Activated T-cell treated with anti-CD3 and anti-CD28 coated beads, Interleukin-2, amount 50 U/mL, for 24 hours (primary cell): Measurements from ENCODE around the gene KMT2E.
"Not testable (repeated sequence)": the region's sequence is repeated elsewhere in the genome, so short reads cannot be mapped to it uniquely, and the experiment has no call there.

Experiments used
- DNase-seq: peaks from one replicate; pipeline ENCODE4 v3.0.0-alpha.2; 2020
- H3K27ac Mint-ChIP-seq: 2 replicates; pipeline ENCODE4 v1.8.0; 2020; ENCODE audit warnings: mild to moderate bottlenecking, mixed read lengths
- H3K27me3 Mint-ChIP-seq: 2 replicates; pipeline ENCODE4 v1.8.0; 2020; ENCODE audit warnings: mixed read lengths
- H3K36me3 Mint-ChIP-seq: 2 replicates; pipeline ENCODE4 v1.8.0; 2020; ENCODE audit warnings: low read depth, mixed read lengths
- H3K4me1 Mint-ChIP-seq: 2 replicates; pipeline ENCODE4 v1.8.0; 2020; ENCODE audit warnings: low read depth, mixed read lengths
- H3K4me3 Mint-ChIP-seq: 2 replicates; pipeline ENCODE4 v1.8.0; 2020; ENCODE audit warnings: mild to moderate bottlenecking, moderate library complexity, mixed read lengths
- H3K9me3 Mint-ChIP-seq: 2 replicates; pipeline ENCODE4 v1.8.0; 2020; ENCODE audit warnings: mixed read lengths

KMT2E gene

DNA sequence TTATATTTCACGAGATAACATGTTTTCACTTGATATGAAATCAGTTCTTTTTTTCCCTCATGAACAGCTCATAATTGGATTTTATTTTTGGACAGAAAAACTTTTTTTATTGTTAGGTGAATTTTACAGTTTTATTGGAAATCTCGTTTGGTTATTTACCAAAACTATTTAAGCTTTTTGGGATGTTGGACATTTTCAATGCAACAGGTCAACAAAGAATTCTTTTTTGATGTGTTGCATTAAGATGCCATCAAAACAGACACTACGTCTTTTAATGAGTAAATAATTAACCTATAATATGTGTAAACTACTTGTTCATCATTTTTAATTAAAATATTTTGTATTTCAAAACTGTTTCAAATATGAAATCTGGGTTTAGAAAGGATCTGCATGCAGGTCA lies 5.3 kb downstream of the KMT2E start:
- peak overlapping the region; percentile 66 for H3K27ac Mint-ChIP-seq

DNA sequence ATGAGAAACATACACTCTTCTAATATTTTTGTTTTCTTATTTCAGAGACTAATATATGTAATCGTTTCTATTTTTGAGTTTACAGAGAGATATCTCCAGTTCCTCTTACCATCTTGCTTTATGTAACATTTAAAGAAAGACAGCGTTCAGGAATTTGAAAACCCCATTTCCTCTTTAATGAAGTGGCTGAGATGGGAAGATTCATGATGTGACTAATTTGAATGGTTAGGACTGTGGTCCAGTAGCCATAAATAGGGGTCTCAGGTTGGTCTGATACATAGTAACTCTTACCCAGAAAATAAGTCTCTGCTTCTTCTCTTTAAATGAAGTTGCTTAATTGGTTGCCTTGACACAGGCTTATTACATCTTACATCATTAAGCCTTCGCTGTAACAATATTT lies 6.9 kb downstream of the KMT2E start:
- Mint-ChIP-seq H3K9me3 (no peaks in the 10 kb centered on the region), H3K36me3 (peaks cover 60% of the 10 kb centered on the region), H3K4me1 (peaks cover 75% of the 10 kb centered on the region), H3K27me3 (no peaks in the 10 kb centered on the region), H3K4me3 (peak overlapping the region; percentile 51), H3K27ac (peak overlapping the region; percentile 78)
- DNase-seq = no peak

More for the DNA sequence above, 5.3 kb downstream of the KMT2E start:
- H3K4me3 Mint-ChIP-seq = peak overlapping the region; percentile 62
- H3K36me3 Mint-ChIP-seq = peaks cover 73% of the 10 kb centered on the region
- no peaks in the 10 kb centered on the region for H3K27me3 Mint-ChIP-seq
- peaks cover 59% of the 10 kb centered on the region for H3K4me1 Mint-ChIP-seq
- no peak for DNase-seq
- no peaks in the 10 kb centered on the region for H3K9me3 Mint-ChIP-seq

DNA sequence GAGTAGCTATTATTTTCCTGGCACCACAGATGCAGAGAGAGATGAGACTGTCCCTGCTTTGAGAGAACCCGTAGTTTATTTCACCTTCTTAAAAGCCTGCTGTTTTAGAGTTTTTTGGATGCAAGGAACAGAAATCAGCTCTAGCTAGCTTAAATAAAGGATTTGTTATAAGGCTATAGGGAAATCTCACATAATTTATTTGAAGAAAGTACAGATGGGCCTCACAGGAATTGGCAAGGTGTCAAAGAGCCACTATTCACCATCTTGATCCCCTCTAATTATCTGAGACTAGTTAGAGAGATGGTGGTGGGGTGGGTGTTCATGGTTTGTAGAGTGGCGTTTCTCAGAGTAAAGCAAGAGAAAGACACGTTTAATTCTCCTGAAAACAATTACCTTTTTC lies 7.3 kb downstream of the KMT2E start:
- no peaks in the 10 kb centered on the region for H3K9me3 Mint-ChIP-seq
- peaks cover 79% of the 10 kb centered on the region for H3K4me1 Mint-ChIP-seq
- H3K27me3 Mint-ChIP-seq = no peaks in the 10 kb centered on the region
- H3K27ac Mint-ChIP-seq = peak overlapping the region; percentile 78
- DNase-seq = no peak
- H3K4me3 Mint-ChIP-seq = peak overlapping the region; percentile 37
- H3K36me3 Mint-ChIP-seq = peaks cover 59% of the 10 kb centered on the region

DNA sequence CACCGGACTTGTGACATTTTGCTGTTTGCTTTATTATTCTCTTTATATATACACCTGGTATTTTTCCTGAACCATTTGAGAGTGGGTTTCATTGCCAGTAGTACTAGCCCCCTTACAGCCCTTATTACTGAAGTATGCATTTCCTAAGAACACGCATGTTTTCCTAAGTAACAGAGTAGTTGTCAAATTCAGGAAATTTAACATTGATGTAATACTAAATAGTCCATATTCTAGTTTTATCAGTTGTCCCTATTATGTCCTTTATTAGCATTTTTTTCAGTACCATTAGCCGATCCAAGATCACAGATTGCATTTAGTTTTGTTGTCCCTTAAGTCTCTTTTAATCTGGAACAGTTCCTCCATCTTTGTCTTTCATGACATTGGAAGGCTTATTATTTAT lies 8.0 kb downstream of the KMT2E start:
- Mint-ChIP-seq H3K4me3 (peak overlapping the region; percentile 32), H3K27ac (peak overlapping the region; percentile 31)

DNA sequence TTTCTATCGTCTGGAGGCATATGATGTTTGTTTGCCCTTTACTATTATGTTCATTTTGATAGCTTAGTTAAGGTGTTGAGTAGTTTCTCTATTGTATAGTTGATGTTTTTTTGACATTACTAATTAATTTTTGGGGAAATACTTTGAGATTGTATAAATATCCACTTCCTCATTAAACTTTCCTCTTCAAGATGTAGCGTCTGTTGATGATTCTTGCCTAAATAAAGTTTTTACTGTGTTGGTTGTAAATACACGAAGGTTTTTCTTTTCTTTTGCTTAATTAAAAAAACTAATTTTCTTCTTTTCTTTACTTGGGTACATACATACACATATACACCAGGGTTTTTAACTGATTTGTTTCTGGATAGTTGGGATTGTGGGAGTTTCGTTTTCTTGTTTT lies 8.5 kb downstream of the KMT2E start:
- Mint-ChIP-seq H3K4me1 (peaks cover 81% of the 10 kb centered on the region), H3K9me3 (no peaks in the 10 kb centered on the region), H3K27me3 (no peaks in the 10 kb centered on the region), H3K4me3 (peak overlapping the region; percentile 32), H3K27ac (peak overlapping the region; percentile 31), H3K36me3 (peaks cover 51% of the 10 kb centered on the region)
- no peak for DNase-seq

More for the DNA sequence above, 8.0 kb downstream of the KMT2E start:
- no peak for DNase-seq
- peaks cover 81% of the 10 kb centered on the region for H3K4me1 Mint-ChIP-seq
- no peaks in the 10 kb centered on the region for H3K27me3 Mint-ChIP-seq
- no peaks in the 10 kb centered on the region for H3K9me3 Mint-ChIP-seq
- H3K36me3 Mint-ChIP-seq = peaks cover 54% of the 10 kb centered on the region

DNA sequence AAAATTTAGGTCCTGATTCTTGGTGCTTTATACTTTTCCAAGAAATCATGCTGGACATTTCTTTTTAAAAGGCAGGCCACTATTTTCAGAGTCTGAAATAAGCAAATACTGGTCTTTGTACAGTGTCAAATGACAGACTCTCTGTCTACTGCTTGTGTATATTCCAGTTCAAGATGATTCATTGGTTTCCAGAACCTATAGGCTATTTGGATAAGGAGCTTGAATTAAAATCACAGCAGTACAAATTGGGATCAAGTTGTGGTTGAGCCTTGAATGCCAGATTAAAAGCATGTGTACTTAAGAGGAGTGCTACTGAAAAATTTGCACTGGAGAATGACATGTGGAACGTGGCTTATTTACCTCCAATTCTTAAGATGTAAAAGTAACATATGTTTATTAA lies 10.7 kb downstream of the KMT2E start:
- H3K27me3 Mint-ChIP-seq = no peaks in the 10 kb centered on the region
- peaks cover 87% of the 10 kb centered on the region for H3K4me1 Mint-ChIP-seq
- H3K27ac Mint-ChIP-seq = peak overlapping the region; percentile 79
- no peaks in the 10 kb centered on the region for H3K9me3 Mint-ChIP-seq
- DNase-seq = no peak
- H3K4me3 Mint-ChIP-seq = peak overlapping the region; percentile 30
- peaks cover 58% of the 10 kb centered on the region for H3K36me3 Mint-ChIP-seq

DNA sequence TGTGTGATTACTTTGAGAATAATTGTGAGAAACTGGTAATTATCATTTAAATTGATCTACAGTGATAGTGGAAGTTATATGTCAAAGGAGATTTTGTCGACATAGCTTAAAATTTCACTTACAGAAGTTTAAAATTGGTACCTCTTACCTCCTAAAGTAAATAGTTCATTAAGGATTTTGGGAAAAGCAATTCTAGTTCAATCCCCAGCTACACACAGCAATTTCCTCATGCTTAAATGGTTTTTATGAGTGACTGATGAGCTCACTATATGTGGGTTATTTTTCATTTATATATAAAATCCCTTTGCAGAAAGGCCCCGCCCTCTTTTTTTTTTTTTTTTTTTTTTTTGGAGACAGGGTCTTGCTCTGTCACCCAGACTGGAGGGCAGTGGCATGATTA lies 12.7 kb downstream of the KMT2E start:
- Mint-ChIP-seq H3K4me1 (peaks cover 87% of the 10 kb centered on the region), H3K9me3 (no peaks in the 10 kb centered on the region), H3K27ac (no peak overlapping the region), H3K27me3 (no peaks in the 10 kb centered on the region), H3K36me3 (peaks cover 54% of the 10 kb centered on the region), H3K4me3 (no peak overlapping the region)
- no peak for DNase-seq

DNA sequence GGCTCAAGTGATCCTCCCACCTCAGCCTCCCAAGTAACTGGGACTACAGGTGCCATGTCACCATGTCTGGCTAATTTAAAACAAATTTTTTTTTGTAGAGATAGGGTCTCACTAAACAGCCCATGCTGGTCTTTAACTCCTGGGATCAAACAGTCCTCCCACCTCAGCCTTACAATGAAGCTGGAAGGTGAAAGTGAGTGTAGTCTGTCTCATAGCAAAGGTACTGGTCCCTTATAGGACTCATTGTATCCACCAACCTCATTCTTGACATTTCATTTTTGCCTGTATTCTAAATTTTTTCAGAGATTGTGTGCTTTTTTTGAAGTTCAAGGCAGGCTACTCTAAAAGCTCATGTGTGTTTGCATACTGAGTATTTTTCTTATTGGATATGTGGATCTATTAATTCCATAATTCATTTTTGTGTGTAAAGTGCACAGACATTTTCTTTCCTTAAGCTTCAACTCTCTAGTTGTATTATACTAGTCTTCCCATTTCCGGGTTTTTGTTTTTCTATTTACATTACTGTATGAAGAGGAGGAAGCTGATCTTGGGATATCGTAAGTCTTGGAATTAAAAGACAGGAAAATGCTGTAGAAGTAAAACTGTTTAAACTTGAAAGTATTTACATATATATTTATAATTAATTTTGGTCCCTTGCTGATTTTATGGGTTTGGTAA lies 13.3 kb downstream of the KMT2E start:
- no peaks in the 10 kb centered on the region for H3K27me3 Mint-ChIP-seq
- H3K27ac Mint-ChIP-seq = peak overlapping the region; percentile 76
- H3K36me3 Mint-ChIP-seq = peaks cover 51% of the 10 kb centered on the region
- no peaks in the 10 kb centered on the region for H3K9me3 Mint-ChIP-seq
- peaks cover 81% of the 10 kb centered on the region for H3K4me1 Mint-ChIP-seq
- H3K4me3 Mint-ChIP-seq = no peak overlapping the region
- DNase-seq = no peak

DNA sequence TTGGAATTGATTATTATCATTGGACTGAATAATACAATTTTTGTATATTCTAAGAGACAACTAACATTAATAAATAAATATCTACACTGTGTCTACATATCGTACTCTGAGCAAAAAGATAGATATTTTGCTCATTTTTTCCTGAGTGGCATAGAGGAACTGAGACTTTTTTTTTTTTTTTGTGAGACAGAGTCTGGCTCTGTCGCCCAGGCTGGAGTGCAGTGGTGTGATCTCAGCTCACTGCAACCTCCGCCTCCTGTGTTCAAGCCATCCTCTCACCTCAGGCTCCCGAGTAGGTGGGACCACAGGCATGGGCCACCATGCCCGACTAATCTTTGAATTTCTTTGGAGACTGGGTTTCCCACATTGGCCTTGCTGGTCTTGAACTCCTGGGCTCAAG lies 14.0 kb downstream of the KMT2E start:
- no peaks in the 10 kb centered on the region for H3K9me3 Mint-ChIP-seq
- H3K27me3 Mint-ChIP-seq = no peaks in the 10 kb centered on the region
- peaks cover 80% of the 10 kb centered on the region for H3K4me1 Mint-ChIP-seq
- H3K36me3 Mint-ChIP-seq = peaks cover 49% of the 10 kb centered on the region
- DNase-seq = no peak
- no peak overlapping the region for H3K4me3 Mint-ChIP-seq
- H3K27ac Mint-ChIP-seq = peak overlapping the region; percentile 77

DNA sequence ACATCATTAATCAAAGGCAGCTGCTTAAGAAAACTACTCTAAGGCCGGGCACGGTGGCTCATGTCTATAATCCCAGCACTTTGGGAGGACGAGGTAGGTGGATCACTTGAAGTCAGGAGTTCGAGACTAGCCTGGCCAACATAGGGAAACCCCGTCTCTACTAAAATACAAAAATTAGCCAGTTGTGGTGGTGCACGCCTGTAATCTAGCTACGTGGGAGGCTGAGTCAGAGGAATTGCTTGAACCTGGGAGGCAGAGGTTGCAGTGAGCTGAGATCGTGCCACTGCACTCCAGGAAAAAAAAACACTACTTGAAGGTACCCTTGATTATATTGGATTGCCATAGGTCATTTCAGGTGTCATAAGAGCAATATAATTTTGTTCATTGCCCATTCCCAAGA lies 14.9 kb downstream of the KMT2E start:
- peaks cover 51% of the 10 kb centered on the region for H3K36me3 Mint-ChIP-seq
- DNase-seq, H3K4me3 Mint-ChIP-seq, H3K27me3 Mint-ChIP-seq, H3K9me3 Mint-ChIP-seq: not testable (repeated sequence)
- peak overlapping the region; percentile 77 for H3K27ac Mint-ChIP-seq
- peaks cover 83% of the 10 kb centered on the region for H3K4me1 Mint-ChIP-seq

DNA sequence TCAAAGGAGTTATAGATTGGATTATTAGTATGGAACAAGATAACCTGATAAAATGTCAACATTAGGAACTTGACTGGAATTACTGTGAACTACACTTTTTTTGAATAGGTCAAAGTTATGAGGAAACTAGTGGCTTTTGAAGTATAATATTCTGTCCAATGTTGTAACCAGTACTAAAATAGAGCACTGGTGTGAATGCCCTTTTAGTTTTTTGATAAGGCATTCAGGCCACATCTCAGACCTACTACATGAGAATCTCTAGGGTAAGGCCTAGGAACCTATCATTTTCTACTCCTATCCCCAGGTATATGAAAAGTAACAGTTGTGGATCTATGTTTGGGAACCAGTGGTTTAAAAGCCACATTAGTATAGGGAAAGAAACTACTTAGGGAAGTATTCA lies 16.4 kb downstream of the KMT2E start:
- no peaks in the 10 kb centered on the region for H3K9me3 Mint-ChIP-seq
- H3K4me1 Mint-ChIP-seq = peaks cover 75% of the 10 kb centered on the region
- peak overlapping the region; percentile 51 for H3K27ac Mint-ChIP-seq
- peaks cover 50% of the 10 kb centered on the region for H3K36me3 Mint-ChIP-seq
- no peaks in the 10 kb centered on the region for H3K27me3 Mint-ChIP-seq
- DNase-seq = no peak
- H3K4me3 Mint-ChIP-seq = no peak overlapping the region

DNA sequence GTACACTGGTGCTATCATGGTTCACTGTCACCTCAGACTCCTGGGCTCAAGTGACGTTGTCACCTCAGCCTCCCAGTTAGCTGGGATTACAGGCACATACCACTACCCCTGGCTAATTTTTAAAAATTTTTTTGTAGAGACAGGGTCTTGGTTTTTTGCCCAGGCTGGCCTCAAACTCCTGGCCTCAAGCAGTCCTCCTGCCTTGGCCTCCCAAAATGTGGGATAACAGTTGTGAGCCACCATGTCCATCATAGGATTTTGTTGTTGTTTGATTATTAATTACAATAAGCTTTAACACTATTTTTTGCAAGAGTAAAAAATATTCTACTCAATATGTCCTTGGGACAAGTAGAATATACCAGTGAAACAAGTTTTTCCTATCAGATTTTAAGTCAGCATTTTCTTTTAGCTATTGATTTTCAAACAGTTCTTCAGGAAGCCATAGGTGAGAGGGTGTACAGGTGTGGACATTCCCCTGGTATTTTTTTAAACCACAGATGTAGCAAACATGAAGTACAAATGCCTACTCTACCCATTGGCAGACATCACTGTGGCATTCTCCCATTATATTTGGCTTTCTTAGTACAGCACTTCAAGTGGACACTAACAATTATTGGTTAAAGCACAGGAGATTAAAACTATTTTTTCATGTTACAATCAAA lies 18.7 kb downstream of the KMT2E start:
- peaks cover 56% of the 10 kb centered on the region for H3K36me3 Mint-ChIP-seq
- DNase-seq = no peak
- no peaks in the 10 kb centered on the region for H3K27me3 Mint-ChIP-seq
- H3K9me3 Mint-ChIP-seq = no peaks in the 10 kb centered on the region
- H3K4me3 Mint-ChIP-seq = no peak overlapping the region
- H3K4me1 Mint-ChIP-seq = peaks cover 74% of the 10 kb centered on the region
- H3K27ac Mint-ChIP-seq = peak overlapping the region; percentile 80

DNA sequence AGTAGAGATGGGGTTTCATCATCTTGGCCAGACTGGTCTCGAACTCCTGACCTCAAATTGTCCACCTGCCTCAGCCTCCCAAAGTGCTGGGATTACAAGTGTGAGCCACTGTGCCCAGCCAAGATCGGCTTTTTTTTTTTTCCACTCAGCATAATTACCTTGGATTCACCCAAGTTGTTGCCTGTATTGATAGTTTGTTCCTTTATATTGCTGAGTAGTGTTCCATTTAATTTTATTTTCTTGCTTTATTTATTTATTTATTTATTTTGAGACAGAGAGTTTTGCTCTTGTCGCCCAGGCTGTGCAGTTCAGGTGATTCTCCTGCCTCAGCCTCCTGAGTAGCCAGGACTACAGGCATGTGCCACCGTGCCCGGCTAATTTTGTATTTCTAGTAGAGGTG lies 21.3 kb downstream of the KMT2E start:
- Mint-ChIP-seq H3K27ac (peak overlapping the region; percentile 76), H3K4me3 (no peak overlapping the region), H3K27me3 (no peaks in the 10 kb centered on the region), H3K9me3 (no peaks in the 10 kb centered on the region), H3K4me1 (peaks cover 69% of the 10 kb centered on the region), H3K36me3 (peaks cover 61% of the 10 kb centered on the region)
- no peak for DNase-seq

DNA sequence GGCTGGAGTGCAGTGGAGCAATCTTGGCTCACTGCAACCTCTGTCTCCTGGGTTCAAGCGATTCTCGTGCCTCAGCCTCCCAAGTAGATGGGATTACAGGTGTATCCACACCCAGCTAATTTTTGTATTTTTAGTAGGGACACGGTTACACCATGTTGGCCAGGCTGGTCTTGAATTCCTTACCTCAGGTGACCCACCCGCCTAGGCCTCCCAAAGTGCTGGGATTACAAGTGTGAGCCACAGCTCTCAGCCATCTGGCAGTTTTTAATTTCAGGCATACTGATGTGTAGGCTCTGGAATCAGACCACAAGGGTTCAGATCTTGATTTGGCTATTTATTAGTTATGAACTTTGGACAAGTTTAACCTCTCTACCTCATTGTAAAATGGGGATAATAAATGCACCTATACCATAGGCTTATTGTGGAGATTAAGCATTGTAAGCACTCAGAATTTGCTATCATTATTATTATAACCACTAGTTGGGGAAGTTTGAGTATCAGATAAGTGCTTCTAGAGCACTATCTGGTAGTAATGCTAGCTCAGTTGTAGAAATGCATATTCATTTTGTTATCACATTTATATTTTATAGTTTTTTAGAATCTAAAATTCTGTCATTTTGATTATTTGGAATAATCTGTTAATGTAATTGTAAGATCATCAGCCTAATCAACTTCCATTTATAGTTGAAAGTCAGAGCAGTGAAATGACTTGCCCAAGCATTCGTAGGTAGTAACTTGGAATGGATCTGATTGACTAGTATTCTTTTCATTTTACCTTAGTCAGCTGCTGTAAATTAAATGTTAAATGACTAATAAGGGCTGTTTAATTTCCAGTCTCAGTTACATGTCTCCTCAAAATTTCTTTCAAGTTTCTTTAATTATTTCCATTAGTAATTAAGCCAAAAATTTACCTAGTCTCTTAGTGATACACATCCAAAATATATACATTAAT lies 22.5 kb downstream of the KMT2E start:
- H3K36me3 Mint-ChIP-seq = peaks cover 65% of the 10 kb centered on the region
- H3K4me3 Mint-ChIP-seq = no peak overlapping the region
- no peaks in the 10 kb centered on the region for H3K9me3 Mint-ChIP-seq
- peak overlapping the region; percentile 76 for H3K27ac Mint-ChIP-seq
- no peaks in the 10 kb centered on the region for H3K27me3 Mint-ChIP-seq
- no peak for DNase-seq
- peaks cover 63% of the 10 kb centered on the region for H3K4me1 Mint-ChIP-seq
